GM12878 (cell line): ENCODE data around the gene FUBP3. TPM values are rescaled to one million over a fixed set of nuclear protein-coding genes. Genes with fewer than 3 reads are reported as not detected.

ENCODE experiments used
- ATAC-seq: fragments of 200-7000 bp; cut with Tn5 transposase; 3 replicates; pipeline ENCODE4 v1.9.1; 2020; ENCODE audit warnings: mild to moderate bottlenecking, moderate library complexity
- BruUV-seq: library from RNA; stranded (reverse); fragments of 400-500 nt; replicated peaks from 2 replicates; lab custom pipeline; 2021; lab: Mats Ljungman, UMichigan
- CTCF ChIA-PET: fragments of 300-600 bp; sonication (Branson Sonifier 250); formaldehyde crosslinking; extraction: SDS; loops from one replicate; lab custom pipeline; 2021; ENCODE audit warnings: inconsistent platforms; lab: Yijun Ruan, JAX
- POLR2A ChIA-PET: fragments of 350-600 bp; formaldehyde crosslinking; extraction: SDS; loops from one replicate; lab custom pipeline; 2021; ENCODE audit warnings: inconsistent platforms; lab: Charles Lee
- RAD21 ChIA-PET: fragments of 300-600 bp; sonication (Branson Sonifier 250); formaldehyde crosslinking; loops from one replicate; lab custom pipeline; 2023; ENCODE audit warnings: antibody characterized with exemption; ENCODE audit not compliant: unreplicated experiment; lab: Charles Lee
- SMC1A ChIA-PET: fragments of 300-600 bp; sonication (Branson Sonifier 250); formaldehyde crosslinking; loops from one replicate; lab custom pipeline; 2023; ENCODE audit not compliant: unreplicated experiment, uncharacterized antibody; lab: Charles Lee
- DNase-seq: peaks from one replicate; pipeline ENCODE4 v3.0.0-alpha.2; 2011; ENCODE audit warnings: low read depth, low spot score
- FAIRE-seq: peaks from 3 replicates; lab custom pipeline; 2011; peaks lifted over from hg19 to GRCh38; lab: Jason Lieb, UNC
- H2AFZ ChIP-seq: 2 replicates; pipeline ENCODE4 v1.6.0; 2011; ENCODE audit warnings: low read depth, low read length, control low read depth; ENCODE audit not compliant: control insufficient read depth
- H3K27ac ChIP-seq: 2 replicates; pipeline ENCODE4 v1.5.1; 2011; ENCODE audit warnings: control low read depth; ENCODE audit not compliant: control insufficient read depth, insufficient read depth
- H3K27me3 ChIP-seq, 2 experiments: replicated peaks in 1 of 2; 2 replicates each; pipeline versions ENCODE4 v1.6.0 to v1.6.1; 2011; ENCODE audit warnings: low read length in 1 of 2; ENCODE audit not compliant: control insufficient read depth in 2 of 2, insufficient read depth in 2 of 2
- H3K36me3 ChIP-seq, 2 experiments: 2 replicates each; pipeline ENCODE4 v1.5.1; 2011; ENCODE audit warnings: low read length in 1 of 2; ENCODE audit not compliant: control insufficient read depth in 2 of 2, insufficient read depth in 2 of 2
- H3K4me1 ChIP-seq: 2 replicates; pipeline ENCODE4 v1.6.1; 2011; ENCODE audit warnings: mild to moderate bottlenecking, low read length, moderate library complexity, mixed read lengths; ENCODE audit not compliant: control insufficient read depth, insufficient read depth
- H3K4me2 ChIP-seq: 2 replicates; pipeline ENCODE4 v1.6.0; 2011; ENCODE audit warnings: control low read depth; ENCODE audit not compliant: control insufficient read depth, insufficient read depth
- H3K4me3 ChIP-seq: fragments of 200-600 bp; sonication (generic); 2 replicates; pipeline ENCODE4 v1.5.1; 2016
- H3K79me2 ChIP-seq: 2 replicates; pipeline ENCODE4 v1.6.0; 2011; ENCODE audit warnings: low read length; ENCODE audit not compliant: control insufficient read depth, insufficient read depth
- H3K9ac ChIP-seq: 2 replicates; pipeline ENCODE4 v1.8.0; 2011; ENCODE audit warnings: low read length, control low read depth, mixed read lengths; ENCODE audit not compliant: control insufficient read depth, insufficient read depth
- H3K9me3 ChIP-seq: replicated peaks from 3 replicates; pipeline ENCODE4 v1.5.1; 2011; ENCODE audit warnings: mild to moderate bottlenecking, low read length; ENCODE audit not compliant: control insufficient read depth, insufficient read depth
- H4K20me1 ChIP-seq: 2 replicates; pipeline ENCODE4 v1.6.0; 2011; ENCODE audit not compliant: control insufficient read depth, insufficient read depth
- ATF7 ChIP-seq: fragments of 450-650 bp; IDR thresholded peaks from 2 replicates; pipeline ENCODE4 v1.6.1; 2016; ENCODE audit warnings: low read depth, mild to moderate bottlenecking
- CBX3 ChIP-seq: fragments of 200-600 bp; sonication (generic); IDR thresholded peaks from 2 replicates; pipeline ENCODE4 v1.6.1; 2016; ENCODE audit warnings: low read depth, borderline replicate concordance
- ETV6 ChIP-seq, 2 experiments: fragments of 450-650 bp in 1 of 2; IDR thresholded peaks in 1 of 2; conservative IDR thresholded peaks in 1 of 2; 2 replicates each; pipeline ENCODE4 v1.6.1; 2014; ENCODE audit warnings: antibody characterized with exemption in 1 of 2, borderline replicate concordance in 1 of 2, low read depth in 1 of 2, mild to moderate bottlenecking in 1 of 2, moderate library complexity in 1 of 2
- IRF3 ChIP-seq: fragments of 450-650 bp; IDR thresholded peaks from 2 replicates; pipeline ENCODE4 v1.6.1; 2014; ENCODE audit warnings: mild to moderate bottlenecking
- KAT2A ChIP-seq: conservative IDR thresholded peaks from 2 replicates; pipeline ENCODE4 v1.6.1; 2011; ENCODE audit warnings: low read depth, low read length; ENCODE audit not compliant: control insufficient read depth
- KDM1A ChIP-seq: fragments of 200-600 bp; sonication (generic); IDR thresholded peaks from 2 replicates; pipeline ENCODE4 v1.6.1; 2016; ENCODE audit warnings: borderline replicate concordance
- MEF2B ChIP-seq: fragments of 450-650 bp; IDR thresholded peaks from 2 replicates; pipeline ENCODE4 v1.6.1; 2018; ENCODE audit warnings: mild to moderate bottlenecking, moderate library complexity; ENCODE audit not compliant: partially characterized antibody, poor library complexity, severe bottlenecking
- MTA2 ChIP-seq: fragments of 450-650 bp; IDR thresholded peaks from 2 replicates; pipeline ENCODE4 v1.6.1; 2016; ENCODE audit warnings: low read depth, mild to moderate bottlenecking, moderate library complexity
- NFIC ChIP-seq: IDR thresholded peaks from 2 replicates; pipeline ENCODE4 v1.6.1; 2012; ENCODE audit warnings: low read depth, mild to moderate bottlenecking, inconsistent platforms, low read length, moderate library complexity
- NFXL1 ChIP-seq: fragments of 450-650 bp; IDR thresholded peaks from 2 replicates; pipeline ENCODE4 v1.6.1; 2017; ENCODE audit warnings: antibody characterized with exemption, mild to moderate bottlenecking, borderline replicate concordance
- PBX3 ChIP-seq: IDR thresholded peaks from 2 replicates; pipeline ENCODE4 v1.6.1; 2011; ENCODE audit warnings: mild to moderate bottlenecking, low read depth, low read length, moderate library complexity; ENCODE audit not compliant: insufficient replicate concordance
- POLR2A ChIP-seq: IDR thresholded peaks from 2 replicates; pipeline ENCODE4 v1.6.1; 2011; ENCODE audit warnings: low read depth, mild to moderate bottlenecking, low read length
- RCOR1 ChIP-seq: conservative IDR thresholded peaks from 2 replicates; pipeline ENCODE4 v1.6.1; 2012; ENCODE audit warnings: low read depth, low read length, improper control_type of control experiment
- SIN3A ChIP-seq: IDR thresholded peaks from 2 replicates; pipeline ENCODE4 v1.6.1; 2012; ENCODE audit warnings: low read depth, low read length, improper control_type of control experiment
- SPI1 ChIP-seq: IDR thresholded peaks from 2 replicates; pipeline ENCODE4 v1.6.1; 2011; ENCODE audit warnings: low read depth, mild to moderate bottlenecking, low read length, moderate library complexity, borderline replicate concordance; ENCODE audit not compliant: insufficient read depth
- TCF12 ChIP-seq: IDR thresholded peaks from 2 replicates; pipeline ENCODE4 v1.6.1; 2011; ENCODE audit warnings: low read depth, mild to moderate bottlenecking, low read length
- TCF7 ChIP-seq: IDR thresholded peaks from 2 replicates; pipeline ENCODE4 v1.6.1; 2014; ENCODE audit warnings: antibody characterized with exemption, borderline replicate concordance
- WGBS: methylation state at CpG from one replicate; pipeline ENCODE4 v1.1.6; 2016; ENCODE audit warnings: low lambda C conversion rate; ENCODE audit not compliant: insufficient replicate concordance, insufficient coverage; ENCODE audit errors: missing lambda C conversion rate; 5-methylcytosine and 5-hydroxymethylcytosine counted together
- in situ Hi-C: fragments of 300-500 bp; cut with MboI; formaldehyde crosslinking; loops from 9 replicates; pipeline ENCODE4 v1.14.3; 2018; ENCODE audit warnings: mixed read lengths
- intact Hi-C: fragments of 100-400 bp; cut with micrococcal nuclease; formaldehyde crosslinking; loops from one replicate; pipeline ENCODE4 v1.14.2; 2022; ENCODE audit not compliant: unreplicated experiment
- polyA plus RNA-seq, 11 experiments: library from polyadenylated mRNA; depleted of rRNA in 4 of 11; unstranded in 6 of 11; stranded (reverse) in 5 of 11; fragments of >200 nt; fragmentation: Nextera tagmentation in 4 of 11; fragmentation: Illumina TruSeq in 1 of 11; extraction: Ambion mirVana in 4 of 11; extraction: Trizol in 1 of 11; gene quantifications; 1 replicate in 1 of 11; 2 replicates in 10 of 11; pipeline versions ENCODE4 v1.2.1 to v1.2.3, GENCODE V29; 2011 to 2016; ENCODE audit warnings: inconsistent platforms in 2 of 11, missing spikeins in 2 of 11, low read depth in 1 of 11
- total RNA-seq, 4 experiments: library from RNA; depleted of rRNA in 3 of 4; stranded (reverse); fragments of >200 nt in 3 of 4; fragmentation: Illumina TruSeq in 1 of 4; extraction: Trizol in 1 of 4; gene quantifications; 2 replicates each; pipeline versions ENCODE4 v1.2.1 to v1.2.3, GENCODE V29; 2013 to 2021

Gene FUBP3
- total and polyA plus RNA-seq, 10 of the 15 experiments (the other 5 are each of a cell fraction or from before 2014, with no cell fraction given): 2.4 to 49.4 (median 37.2) TPM

DNA sequence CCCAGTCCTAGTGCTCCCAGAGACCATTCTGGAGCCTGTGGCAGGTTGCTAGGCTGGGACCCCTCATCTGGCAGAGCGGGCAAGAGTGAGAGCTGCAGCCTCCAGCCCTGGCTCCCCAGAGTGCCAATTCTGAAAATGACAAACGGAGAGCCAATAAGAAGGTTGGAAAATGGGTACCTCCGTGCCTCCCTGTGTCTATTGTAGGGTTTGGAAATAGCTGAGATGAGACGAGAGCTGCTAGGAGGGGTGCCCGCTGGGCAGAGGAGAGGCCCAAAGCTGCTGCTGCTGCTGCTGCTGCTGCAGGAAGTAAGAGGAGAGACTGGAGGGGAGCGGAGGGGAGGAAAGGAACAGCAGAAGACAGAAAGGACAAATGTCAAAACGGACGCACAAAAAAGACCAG lies 36.0 kb upstream of the FUBP3 start:
- RAD21 ChIA-PET: no interaction called here
- H2AFZ ChIP-seq: no peak overlapping the region
- CTCF ChIA-PET: no interaction called here

More for the DNA sequence above, 36.0 kb upstream of the FUBP3 start:
- intact Hi-C loops: no loop called here
- Histone ChIP-seq H3K27ac (no peak overlapping the region), H3K9ac (no peak overlapping the region), H4K20me1 (no peaks in the 10 kb centered on the region), H3K27me3 (peaks cover 2 to 3% of the 10 kb centered on the region in 2 experiments; a peak in 3 of 4 replicates), H3K4me1 (no peaks in the 10 kb centered on the region), H3K9me3 (no peaks in the 10 kb centered on the region), H3K79me2 (no peaks in the 10 kb centered on the region), H3K36me3 (no peaks in the 10 kb centered on the region), H3K4me2 (no peak overlapping the region), H3K4me3 (no peak overlapping the region)
- ChIA-PET POLR2A (interaction anchor here (0.7 kb wide), 1 partner anchor 1266 kb away, joined by 4 read pairs; no protein-coding TSS in a partner anchor), SMC1A (no interaction called here)
- in situ Hi-C loops: no loop called here
- no peak for FAIRE-seq
- no peak for ATAC-seq
- TF ChIP-seq NFIC: no peak
- no peak for TF ChIP-seq ATF7
- TF ChIP-seq SPI1: no peak
- no peak for TF ChIP-seq TCF7
- TF ChIP-seq CBX3: no peak
- no peak for TF ChIP-seq KAT2A
- no peak for TF ChIP-seq PBX3
- no peak for TF ChIP-seq SIN3A
- no peak for TF ChIP-seq TCF12
- no peak for TF ChIP-seq MEF2B
- TF ChIP-seq KDM1A: no peak
- TF ChIP-seq ETV6 (conservative IDR thresholded peaks at IDR 0.05 in 1 of 2, IDR thresholded peaks at IDR 0.05 in 1 of 2; ENCODE audit: borderline replicate concordance in 1 of 2, low read depth in 1 of 2): no peak
- no peak for TF ChIP-seq IRF3
- no peak for TF ChIP-seq MTA2
- TF ChIP-seq RCOR1: no peak
- TF ChIP-seq NFXL1: no peak
- no peak for TF ChIP-seq POLR2A
- WGBS: 33% methylated on average over 6 of the region's 8 CpGs
- BruUV-seq: no TSS peak
- DNase-seq: no peak
